Activated B cell treated with CpG ODN at 0.5 μM for 24 hours (primary cell): ENCODE data around the gene ALPG. TPM values are rescaled to one million over a fixed set of nuclear protein-coding genes. Genes with fewer than 3 reads are reported as not detected.
"Not testable (repeated sequence)": the region's sequence is repeated elsewhere in the genome, so short reads cannot be mapped to it uniquely, and the experiment has no call there.

Source experiments
- ATAC-seq: fragments of 200-7000 bp; cut with Tn5 transposase; one replicate; pipeline ENCODE4 v1.10.0; 2021; ENCODE audit warnings: low read depth, mild to moderate bottlenecking, moderate library complexity
- CTCF ChIA-PET: fragments of 350-600 bp; sonication (Branson Sonifier 250); formaldehyde crosslinking; loops from one replicate; lab custom pipeline; 2021; ENCODE audit warnings: antibody characterized with exemption; lab: Charles Lee
- POLR2A ChIA-PET: fragments of 350-600 bp; sonication (Branson Sonifier 250); formaldehyde crosslinking; loops from one replicate; lab custom pipeline; 2021; ENCODE audit warnings: antibody characterized with exemption; lab: Charles Lee
- DNase-seq: peaks from one replicate; pipeline ENCODE4 v3.0.0; 2022
- H3K27ac Mint-ChIP-seq: one replicate; pipeline ENCODE4 v1.8.0; 2020; ENCODE audit warnings: mixed read lengths
- H3K27me3 Mint-ChIP-seq: one replicate; pipeline ENCODE4 v1.8.0; 2021; ENCODE audit warnings: mixed read lengths
- H3K36me3 Mint-ChIP-seq: one replicate; pipeline ENCODE4 v1.8.0; 2021; ENCODE audit warnings: low read depth, mixed read lengths
- H3K4me1 Mint-ChIP-seq: one replicate; pipeline ENCODE4 v1.8.0; 2021; ENCODE audit warnings: mixed read lengths
- H3K4me3 Mint-ChIP-seq: one replicate; pipeline ENCODE4 v1.8.0; 2020; ENCODE audit warnings: mild to moderate bottlenecking, mixed read lengths
- H3K9me3 Mint-ChIP-seq: one replicate; pipeline ENCODE4 v1.8.0; 2020; ENCODE audit warnings: mixed read lengths
- intact Hi-C: fragments of 100-400 bp; cut with micrococcal nuclease; formaldehyde crosslinking; loops from one replicate; pipeline ENCODE4 v1.15.1; 2024
- total RNA-seq: library from RNA; stranded (reverse); gene quantifications from 2 replicates; pipeline ENCODE4 v1.2.3, GENCODE V29; 2022
- TF ChIP-seq, protein P1 (sequence below): fragments of 200-600 bp; IDR thresholded peaks from one replicate; pipeline ENCODE4 v1.8.0; 2022; ENCODE audit warnings: antibody characterized with exemption, mild to moderate bottlenecking

The ALPG gene
- total RNA-seq, 1 donor from 2014 or later, result not detected

DNA sequence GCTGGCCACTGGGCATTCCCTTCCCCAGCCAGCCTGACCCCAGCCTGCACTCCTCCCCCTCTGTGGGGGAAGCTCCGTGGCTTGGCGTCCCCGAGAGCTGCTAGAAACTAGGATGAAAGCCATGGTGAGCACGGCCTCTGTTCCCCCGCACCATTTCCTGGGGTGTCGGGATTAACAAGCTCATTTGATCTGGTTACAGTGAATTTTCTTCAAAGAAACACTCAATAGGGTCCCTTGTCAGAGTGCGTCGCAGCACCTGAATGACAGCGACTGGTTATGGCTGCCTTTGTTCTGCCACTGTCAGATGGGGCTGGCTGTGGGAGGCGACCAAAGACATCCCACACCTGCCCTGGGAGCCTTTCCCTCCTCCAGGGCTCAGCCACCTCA, 41.7 kb downstream of the ALPG start:
- Mint-ChIP-seq H3K9me3 (no peaks in the 10 kb centered on the region), H3K27me3 (no peaks in the 10 kb centered on the region), H3K4me3 (no peak overlapping the region), H3K27ac (no peak overlapping the region), H3K4me1 (no peaks in the 10 kb centered on the region), H3K36me3 (no peaks in the 10 kb centered on the region)
- ChIA-PET POLR2A (no interaction called here), CTCF (no interaction called here)
- TF ChIP-seq, protein P1, sequence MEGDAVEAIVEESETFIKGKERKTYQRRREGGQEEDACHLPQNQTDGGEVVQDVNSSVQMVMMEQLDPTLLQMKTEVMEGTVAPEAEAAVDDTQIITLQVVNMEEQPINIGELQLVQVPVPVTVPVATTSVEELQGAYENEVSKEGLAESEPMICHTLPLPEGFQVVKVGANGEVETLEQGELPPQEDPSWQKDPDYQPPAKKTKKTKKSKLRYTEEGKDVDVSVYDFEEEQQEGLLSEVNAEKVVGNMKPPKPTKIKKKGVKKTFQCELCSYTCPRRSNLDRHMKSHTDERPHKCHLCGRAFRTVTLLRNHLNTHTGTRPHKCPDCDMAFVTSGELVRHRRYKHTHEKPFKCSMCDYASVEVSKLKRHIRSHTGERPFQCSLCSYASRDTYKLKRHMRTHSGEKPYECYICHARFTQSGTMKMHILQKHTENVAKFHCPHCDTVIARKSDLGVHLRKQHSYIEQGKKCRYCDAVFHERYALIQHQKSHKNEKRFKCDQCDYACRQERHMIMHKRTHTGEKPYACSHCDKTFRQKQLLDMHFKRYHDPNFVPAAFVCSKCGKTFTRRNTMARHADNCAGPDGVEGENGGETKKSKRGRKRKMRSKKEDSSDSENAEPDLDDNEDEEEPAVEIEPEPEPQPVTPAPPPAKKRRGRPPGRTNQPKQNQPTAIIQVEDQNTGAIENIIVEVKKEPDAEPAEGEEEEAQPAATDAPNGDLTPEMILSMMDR, result no peak
- DNase-seq, result no peak
- no peak for ATAC-seq
- intact Hi-C loops, result no loop called here

DNA sequence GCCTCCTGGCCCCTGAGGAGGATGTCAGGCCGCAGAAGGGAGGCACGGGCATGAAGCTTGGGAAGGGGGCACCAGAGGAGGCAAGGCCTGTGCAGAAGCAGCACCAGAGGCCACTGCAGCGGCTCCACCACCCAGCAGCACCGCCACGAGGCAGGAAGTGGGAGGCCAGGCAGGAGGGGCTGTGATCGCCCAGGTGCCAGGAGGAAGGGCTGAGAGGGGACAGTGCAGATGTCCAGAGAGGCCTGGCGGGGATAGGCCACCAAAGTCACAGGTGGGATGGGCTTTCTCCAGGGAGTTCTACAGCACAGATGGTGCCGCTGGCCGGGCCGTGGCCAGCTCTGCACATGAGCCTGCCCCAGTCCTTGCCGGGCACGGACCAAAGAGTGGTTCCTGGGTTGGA, 43.3 kb downstream of the ALPG start:
- Mint-ChIP-seq H3K27me3 (peaks cover 2% of the 10 kb centered on the region), H3K27ac (no peak overlapping the region), H3K4me1 (no peaks in the 10 kb centered on the region), H3K9me3 (no peaks in the 10 kb centered on the region), H3K36me3 (no peaks in the 10 kb centered on the region), H3K4me3 (no peak overlapping the region)
- TF ChIP-seq, protein P1, result no peak
- intact Hi-C loops, result no loop called here
- ChIA-PET POLR2A (no interaction called here), CTCF (no interaction called here)
- ATAC-seq (no peak), DNase-seq (no peak)

DNA sequence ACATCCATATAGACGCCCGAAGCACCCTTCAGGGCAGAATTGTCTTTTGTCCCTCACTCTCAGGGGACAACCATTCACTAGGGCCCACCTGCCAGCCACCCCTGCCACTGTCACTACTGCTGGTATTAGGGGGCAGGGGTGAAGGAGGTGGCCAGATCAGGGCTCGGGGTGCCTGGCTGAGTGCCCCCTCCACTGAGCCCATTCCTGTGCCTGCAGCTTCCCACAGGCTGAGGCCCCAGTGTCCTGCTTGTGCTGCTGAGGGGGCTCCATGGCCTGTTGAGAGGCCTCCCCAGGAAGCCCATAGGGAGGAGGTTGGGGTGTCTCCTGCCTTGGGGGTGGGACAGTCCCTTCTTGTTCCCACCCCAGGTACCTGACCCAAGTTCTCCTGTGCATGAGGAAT, 45.0 kb downstream of the ALPG start:
- H3K4me1 Mint-ChIP-seq, H3K27me3 Mint-ChIP-seq, ATAC-seq, H3K36me3 Mint-ChIP-seq, POLR2A ChIA-PET, DNase-seq, CTCF ChIA-PET, intact Hi-C loops, H3K9me3 Mint-ChIP-seq, H3K4me3 Mint-ChIP-seq, H3K27ac Mint-ChIP-seq: not testable (repeated sequence)

DNA sequence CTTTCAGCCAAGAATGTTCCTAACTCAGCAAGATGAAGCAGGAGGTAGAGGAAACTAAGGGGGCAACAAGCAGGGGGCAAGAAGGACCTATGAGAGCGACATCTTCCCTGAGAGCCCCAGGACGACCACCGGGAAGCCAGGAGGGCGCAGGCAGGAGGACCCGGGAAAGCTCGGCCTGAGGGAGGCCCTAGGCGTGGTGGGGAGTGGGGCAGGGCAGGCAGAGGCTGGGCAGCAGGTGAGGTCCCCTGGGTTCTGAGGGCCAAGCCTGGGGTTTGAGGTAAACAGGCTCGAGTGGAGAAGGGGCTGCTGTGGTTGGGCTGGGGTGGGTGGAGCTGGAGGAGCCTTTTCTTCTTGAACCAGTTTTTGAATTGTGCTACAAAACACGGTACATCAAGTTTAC, 48.0 kb downstream of the ALPG start:
- Mint-ChIP-seq H3K9me3 (no peaks in the 10 kb centered on the region), H3K4me1 (no peaks in the 10 kb centered on the region), H3K27me3 (peaks cover 10% of the 10 kb centered on the region), H3K4me3 (no peak overlapping the region), H3K36me3 (no peaks in the 10 kb centered on the region), H3K27ac (no peak overlapping the region)
- POLR2A ChIA-PET, result no interaction called here
- DNase-seq, result no peak
- intact Hi-C loops, result no loop called here
- no peak for ATAC-seq
- CTCF ChIA-PET, result no interaction called here
- TF ChIP-seq, protein P1, result no peak

DNA sequence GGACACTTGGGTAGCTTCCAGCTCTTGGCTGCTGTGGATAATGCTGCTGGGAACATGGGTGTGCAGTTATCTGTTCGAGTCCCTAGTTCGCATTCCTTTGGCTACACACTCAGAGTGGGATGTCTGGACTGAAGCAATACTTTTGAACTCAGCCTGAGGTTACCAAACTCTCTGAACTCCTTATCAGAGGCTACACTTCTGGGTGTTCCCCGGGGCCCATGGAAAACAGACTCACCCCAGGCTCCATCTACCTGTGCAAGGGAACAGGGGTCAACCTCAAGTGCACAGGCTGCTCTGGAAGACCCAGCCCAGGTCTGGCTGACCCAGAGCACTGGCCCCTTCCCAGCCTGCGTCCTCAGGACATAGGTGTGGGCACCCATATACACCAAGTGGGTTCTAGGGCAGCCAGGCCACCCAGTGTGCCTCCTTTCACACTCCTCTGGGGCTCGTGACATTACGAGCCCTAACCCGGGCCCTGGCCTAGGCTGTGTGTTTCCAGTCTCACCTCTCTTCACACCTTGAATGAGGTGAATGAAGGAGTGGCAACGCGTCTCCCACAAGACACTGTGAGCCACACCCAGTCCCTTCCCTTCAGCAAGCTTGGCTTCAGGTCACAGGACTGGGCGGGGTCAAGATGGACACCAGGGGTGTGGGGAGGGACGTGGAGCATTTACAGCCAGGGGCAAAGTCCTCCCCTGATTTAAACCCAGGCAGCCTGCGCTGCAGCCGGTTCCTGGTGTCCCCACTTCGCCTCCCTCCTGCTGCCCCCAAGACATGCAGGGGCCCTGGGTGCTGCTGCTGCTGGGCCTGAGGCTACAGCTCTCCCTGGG, 49.0 kb downstream of the ALPG start, which contains the start of gene ALPI:
TSS of gene ALPI (plus strand) at position 728 of the 830 bp plus-strand sequence. CDS start at position 775, 47 bp downstream.
- no peaks in the 10 kb centered on the region for H3K4me1 Mint-ChIP-seq
- POLR2A ChIA-PET, result no interaction called here
- ATAC-seq (no peak), DNase-seq (no peak)
- H3K36me3 Mint-ChIP-seq, result no peaks in the 10 kb centered on the region
- TF ChIP-seq, protein P1, result no peak
- H3K27ac Mint-ChIP-seq, result no peak within 1 kb of the TSS
- no peaks in the 10 kb centered on the region for H3K9me3 Mint-ChIP-seq
- no peak within 1 kb of the TSS for H3K4me3 Mint-ChIP-seq
- CTCF ChIA-PET, result no interaction called here
- intact Hi-C loops, result no loop called here
- peaks cover 13% of the 10 kb centered on the region for H3K27me3 Mint-ChIP-seq
